GM19193 (cell line): ENCODE data around the gene GRK5.

ENCODE experiments used
- POLR2A ChIP-seq: IDR thresholded peaks from 4 replicates; pipeline ENCODE4 v1.6.1; 2011; ENCODE audit not compliant: insufficient read depth, insufficient read length; ENCODE audit errors: extremely low read depth

The GRK5 gene

DNA sequence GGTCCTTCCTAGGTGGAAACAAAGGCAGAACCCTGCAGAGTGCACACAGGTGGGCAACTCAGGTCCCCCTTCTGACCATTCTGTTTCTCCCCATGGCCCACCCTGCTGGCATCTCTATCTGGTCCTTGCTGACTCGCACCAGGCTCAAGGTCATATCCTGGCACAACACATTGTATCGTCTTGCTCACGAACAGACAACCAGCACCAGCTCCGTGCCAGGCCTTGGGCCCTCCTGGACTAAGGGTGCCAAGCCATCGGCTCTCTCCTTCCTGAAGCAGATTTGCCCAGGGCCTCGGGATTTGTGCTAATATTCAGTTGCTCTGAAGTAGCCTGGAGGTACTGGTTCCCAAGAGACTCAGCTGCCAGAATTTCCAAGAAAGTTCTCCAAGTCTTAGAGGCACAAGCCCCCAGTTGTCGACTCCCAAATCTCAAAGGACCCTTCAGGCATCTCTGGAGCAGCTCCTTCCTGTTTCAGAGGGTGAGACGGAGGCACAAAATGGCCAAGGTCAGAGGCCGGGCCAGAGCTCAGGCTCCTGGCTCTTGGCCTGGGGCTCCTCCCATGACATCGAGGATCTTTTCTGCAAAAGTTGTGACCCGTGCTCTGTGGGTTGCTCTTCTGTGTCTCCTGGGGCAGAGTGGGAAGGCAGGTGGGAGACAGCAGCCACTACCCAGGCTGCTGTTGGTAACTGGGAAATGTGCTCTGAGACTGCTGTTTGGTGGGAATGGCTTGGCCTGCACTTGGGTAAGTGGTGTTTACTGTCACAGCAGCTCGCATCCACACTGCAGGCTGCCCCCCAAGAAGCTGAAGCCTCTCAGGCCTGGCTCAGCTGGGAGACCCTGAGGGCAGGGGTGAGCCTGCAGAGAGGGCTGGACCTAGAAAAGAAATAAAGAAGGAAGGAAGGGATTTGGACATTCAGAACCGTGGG, 213.8 kb downstream of the GRK5 start:
- TF ChIP-seq POLR2A = no peak

DNA sequence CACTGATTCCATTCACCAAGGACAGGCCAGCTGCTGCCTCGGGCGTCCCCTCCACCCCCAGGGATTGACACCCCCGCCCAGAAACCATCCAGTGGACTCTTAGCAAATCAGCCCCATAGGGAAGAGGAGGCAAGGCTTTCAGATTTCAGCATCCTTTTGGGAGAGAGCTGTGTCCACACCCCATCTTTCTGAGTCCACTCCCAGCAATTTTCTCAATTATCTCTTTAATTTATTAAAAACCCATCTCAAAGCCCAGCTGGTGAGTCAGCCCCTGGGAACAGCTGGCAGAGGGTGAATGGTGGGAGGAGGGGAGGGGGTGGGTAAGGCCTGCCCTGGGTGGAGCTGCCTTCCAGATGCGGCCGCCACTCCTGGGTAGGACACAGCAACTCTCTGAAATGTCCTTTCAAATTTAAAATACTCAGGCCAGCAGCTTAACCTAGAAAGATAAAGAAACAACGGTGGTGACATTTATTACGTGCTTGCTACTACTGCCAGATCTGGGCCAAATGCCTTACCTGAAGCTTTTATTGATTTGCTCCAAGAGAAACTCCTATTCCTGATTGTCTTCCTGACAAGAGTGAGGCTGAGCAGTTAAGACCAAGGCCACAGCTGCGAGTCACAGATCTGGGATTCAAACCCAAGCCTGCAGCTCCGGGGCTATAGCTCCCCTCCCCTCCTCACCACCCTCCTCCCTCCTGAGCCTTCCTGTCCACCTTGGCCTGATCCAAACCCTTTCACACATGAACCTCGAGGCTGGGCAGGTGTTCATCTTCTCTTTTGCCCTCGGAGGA, 214.7 kb downstream of the GRK5 start:
- no peak for TF ChIP-seq POLR2A

DNA sequence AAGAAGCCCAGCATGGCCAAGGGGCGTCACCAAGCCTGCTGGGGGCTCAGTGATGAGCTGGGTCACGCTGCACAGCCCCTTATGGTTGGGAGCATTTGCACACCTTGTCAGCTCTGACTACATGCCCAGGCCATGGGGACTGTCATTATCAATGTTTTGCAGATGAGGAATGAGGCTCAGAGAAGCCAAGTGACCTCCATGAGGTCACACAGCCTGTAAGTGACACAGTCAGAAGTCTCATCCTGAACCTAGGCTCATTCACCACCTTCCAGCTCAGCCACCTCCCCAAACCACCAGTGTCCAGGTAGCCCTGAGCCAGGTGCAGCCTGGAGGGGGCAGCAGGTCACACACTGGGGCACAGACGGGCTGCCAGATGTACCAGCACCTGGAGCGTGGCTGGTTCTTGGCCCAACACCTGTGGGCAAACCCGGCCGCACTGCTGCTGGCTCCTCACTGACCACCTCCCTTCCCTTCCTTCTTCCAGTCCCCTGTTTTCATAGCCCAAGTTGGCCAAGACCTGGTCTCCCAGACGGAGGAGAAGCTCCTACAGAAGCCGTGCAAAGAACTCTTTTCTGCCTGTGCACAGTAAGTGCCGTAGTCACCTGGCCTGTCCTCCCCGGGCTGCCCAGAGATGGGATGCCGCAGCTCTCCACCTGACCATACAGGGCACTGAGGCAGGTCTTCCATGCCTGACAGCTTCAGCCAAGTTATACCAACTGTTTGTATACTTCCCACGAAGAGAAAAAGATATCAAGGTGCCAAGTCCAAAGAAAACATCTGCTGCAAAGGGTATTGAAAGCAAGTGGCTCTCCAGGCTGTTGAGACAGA, 215.5 kb downstream of the GRK5 start:
- no peak for TF ChIP-seq POLR2A

DNA sequence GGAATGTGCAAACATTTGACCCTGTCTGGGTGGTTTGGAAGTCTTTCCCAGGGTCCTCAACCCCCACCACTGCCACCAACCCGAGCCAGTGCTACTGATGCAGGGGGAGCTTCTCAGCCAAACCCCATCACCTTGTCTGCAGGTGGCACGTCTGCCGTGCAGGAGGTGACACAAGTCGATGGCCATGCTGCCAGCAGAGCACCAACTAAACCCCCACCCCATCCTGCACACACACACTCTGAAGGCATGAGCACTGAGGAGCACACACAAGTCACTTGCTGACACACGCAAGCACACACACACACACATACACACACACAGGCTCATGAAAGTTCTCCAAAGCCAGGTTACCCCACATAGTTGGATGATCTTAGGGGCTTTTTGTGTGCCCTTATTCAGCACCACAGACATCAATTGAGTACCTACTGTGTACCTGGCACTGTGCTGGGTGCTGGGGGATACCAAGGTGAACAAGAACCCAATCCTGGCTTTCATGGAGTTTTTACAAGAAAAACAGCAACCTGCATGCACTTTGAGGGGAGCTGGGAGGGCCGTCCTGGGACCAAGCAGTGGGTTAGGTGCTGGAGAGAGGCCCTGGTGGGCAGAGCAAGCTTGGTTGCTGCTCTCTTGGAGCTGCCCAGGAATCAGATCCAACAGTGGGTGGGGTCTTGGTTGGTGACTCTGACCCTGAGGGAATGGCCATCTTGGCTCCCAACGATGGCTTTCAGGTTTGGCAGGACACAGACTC, 216.3 kb downstream of the GRK5 start:
- no peak for TF ChIP-seq POLR2A

DNA sequence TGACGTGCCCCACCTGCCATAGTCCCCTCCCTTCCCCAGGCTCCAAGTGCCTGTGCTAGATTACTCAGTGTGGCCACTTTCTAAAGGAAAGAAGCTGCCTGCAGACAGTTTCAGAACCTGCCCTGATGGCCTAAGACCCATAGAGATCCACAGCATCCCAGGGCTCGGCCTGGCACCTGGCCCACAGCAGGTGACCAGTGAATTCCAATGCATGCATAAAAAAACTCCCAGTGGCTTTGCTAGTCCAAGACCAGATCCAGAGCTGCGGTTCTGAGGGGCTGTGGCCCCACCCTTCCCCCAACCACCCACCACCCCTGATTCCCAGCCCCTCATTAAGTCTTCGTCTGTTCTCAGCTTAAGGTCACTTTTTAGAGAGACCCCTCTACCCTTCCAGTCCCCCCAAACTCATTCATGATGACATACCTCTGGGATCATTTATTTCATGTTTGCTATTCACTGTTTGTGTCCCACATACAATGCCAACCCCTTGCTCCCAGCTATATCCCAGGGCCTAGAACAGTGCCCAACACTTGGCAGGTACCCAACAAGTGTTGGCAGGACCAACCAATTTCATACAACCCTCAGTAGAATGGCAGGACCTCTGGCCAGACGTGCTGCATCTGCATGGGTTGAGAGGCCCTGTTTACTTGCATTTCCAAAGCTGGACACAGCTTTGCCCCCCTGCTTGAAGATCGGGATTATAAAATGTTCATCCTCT, 217.0 kb downstream of the GRK5 start:
- no peak for TF ChIP-seq POLR2A

DNA sequence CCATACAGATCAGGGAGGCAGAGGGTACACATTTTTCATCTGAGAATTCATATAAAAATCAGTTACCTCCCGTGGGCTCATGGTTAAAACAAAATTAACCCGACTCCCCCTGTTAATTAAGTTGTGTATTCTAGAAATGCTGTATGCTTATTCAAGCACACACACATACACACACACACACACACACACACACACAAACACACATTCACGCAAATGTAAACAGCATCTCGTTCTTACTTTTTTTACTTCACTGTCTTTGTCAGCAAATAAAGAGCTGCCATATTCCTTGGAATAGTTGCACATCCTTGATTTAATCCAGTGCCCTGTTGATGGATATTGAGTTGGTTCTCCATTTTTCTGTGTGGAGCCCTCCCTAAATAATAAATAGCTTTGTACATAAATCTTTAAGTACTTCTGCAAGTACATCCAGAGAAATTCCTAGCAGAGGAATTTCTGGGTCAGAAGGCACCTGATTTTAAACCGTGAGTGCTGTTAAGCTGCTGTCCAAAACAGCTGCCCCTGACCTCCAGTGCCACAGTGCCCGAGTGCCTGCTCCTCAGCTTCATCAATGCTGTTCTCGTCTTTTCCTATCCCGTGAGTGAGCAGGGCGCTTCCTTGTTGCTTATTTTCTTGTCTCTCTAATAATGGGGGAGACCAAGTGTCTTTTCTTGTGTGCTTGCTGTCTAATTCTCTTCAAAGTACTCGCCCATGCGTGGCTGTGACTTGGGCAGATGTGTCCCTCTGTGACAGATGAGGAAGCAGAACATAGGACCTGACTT, 217.9 kb downstream of the GRK5 start:
- TF ChIP-seq POLR2A = no peak

DNA sequence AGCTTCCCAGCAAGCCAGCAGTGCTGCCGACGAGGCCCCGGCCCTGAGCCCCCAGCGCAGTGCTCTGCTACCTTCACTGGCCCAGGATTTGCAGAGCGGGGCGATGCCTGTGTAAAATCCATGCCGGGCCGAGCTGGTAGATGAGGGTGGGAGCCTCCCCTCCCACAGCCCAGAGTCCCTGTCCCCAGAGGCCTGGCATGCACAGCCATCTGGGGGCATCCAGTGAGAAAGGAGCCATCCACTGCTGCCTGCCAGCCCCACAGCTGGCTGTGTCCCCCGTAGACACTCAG, 218.5 kb downstream of the GRK5 start:
- no peak for TF ChIP-seq POLR2A

DNA sequence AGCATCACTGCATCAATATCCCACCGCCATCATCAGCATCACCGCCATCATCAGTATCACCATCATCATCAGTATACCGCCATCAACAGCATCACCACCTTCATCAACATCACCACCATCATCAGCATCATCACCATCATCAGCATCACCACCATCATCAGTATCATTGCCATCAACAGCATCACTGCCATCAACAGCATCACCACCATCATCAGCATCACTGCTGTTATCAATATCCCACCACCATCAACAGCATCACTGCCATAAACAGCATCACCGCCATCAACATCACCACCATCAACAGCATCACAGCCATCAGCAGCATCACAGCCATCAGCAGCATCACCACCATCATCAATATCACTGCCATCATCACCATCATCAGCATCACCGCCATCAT, 219.3 kb downstream of the GRK5 start:
- no peak for TF ChIP-seq POLR2A

DNA sequence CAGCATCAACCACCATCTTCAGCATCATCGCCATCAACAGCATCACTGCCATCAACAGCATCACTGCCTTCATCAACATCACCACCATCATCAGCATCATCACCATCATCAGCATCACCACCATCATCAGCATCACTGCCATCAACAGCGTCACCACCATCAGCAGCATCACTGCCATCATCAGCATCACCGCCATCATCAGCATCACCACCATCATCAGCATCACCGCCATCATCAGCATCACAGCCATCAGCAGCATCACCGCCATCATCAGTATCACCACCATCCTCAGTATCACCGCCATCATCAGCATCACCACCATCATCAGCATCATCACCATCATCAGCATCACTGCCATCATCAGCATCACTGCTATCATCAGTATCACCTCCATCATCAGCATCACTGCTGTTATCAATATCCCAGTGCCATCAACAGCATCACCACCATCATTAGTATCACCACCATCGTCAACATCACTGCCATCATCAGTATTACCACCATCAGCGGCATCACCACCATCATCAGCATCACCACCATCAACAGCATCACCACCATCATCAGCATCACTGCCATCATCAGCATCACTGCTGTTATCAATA, 220.0 kb downstream of the GRK5 start:
- TF ChIP-seq POLR2A = no peak

DNA sequence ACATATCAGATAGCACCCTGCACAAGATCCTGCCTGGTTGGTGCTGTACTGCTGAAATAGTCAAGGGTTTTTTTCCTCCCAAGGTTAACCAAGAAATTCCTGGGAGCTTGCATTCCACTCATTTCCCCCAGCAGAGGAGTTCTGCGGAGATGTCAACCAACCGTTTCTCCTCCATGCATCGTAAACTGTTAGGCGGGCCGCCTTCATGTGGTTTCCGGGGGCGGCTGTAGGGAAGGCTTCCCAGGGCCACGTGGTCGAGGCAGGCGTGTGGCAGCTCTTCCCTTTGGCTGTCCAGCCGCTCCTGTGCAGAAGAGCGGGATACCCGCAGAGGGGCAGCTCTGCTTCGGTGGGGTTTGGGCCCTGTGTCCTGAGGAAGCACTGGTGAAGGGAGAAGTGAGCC, 221.4 kb downstream of the GRK5 start:
- no peak for TF ChIP-seq POLR2A

DNA sequence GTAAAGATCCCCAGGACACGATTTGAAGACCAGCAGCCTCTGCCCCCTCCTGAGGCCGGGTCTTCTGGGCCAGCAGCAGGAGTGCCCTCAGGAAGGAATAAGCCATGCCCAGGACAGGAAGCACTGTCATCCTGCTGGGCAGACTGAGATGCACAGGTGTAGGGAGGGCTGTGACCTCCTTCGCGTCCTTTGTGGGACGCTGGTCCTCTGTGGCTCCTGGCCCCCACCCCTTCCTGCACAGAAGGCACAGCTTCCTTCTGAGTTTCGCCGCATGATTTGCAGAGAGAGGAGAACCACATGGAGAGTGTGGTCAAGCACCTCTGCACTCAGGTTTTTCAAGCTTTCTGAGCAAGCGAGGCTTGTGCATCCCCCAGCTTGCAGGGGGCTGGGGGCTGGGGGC, 222.4 kb downstream of the GRK5 start:
- TF ChIP-seq POLR2A = no peak

DNA sequence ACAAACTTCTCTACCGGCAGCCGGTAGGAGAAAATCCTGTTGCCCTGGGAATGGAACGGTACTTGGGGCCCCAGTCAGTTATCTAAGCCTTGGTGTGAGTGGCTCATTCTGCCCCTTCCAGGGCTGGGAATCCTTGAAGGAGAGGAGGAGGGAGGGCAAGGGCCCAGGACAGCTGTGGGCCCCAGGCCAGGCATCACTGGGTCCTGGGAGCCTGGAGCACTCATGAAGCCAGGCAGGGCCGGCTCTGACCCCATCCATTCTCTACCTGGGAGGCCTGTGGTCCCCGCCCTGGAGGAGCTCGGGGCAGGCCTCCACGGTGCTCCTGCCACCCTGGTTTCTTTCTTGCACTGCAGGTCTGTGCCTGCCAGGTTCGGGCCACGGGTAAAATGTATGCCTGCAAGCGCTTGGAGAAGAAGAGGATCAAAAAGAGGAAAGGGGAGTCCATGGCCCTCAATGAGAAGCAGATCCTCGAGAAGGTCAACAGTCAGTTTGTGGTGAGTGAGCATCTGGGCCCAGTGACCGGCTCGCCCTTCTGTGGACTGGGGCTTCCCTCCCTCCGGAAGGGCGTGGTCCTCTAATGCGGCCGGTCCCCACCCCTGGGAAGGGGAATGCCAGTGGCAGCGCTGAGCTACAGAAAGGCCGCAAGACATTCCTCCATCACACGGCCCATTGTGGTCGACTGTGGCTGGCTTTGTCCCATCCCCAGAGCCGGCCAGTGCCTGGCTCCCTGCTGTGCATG, 223.8 kb downstream of the GRK5 start:
- TF ChIP-seq POLR2A = no peak
